ENCODE data around the gene FANCE.

Gene FANCE

DNA sequence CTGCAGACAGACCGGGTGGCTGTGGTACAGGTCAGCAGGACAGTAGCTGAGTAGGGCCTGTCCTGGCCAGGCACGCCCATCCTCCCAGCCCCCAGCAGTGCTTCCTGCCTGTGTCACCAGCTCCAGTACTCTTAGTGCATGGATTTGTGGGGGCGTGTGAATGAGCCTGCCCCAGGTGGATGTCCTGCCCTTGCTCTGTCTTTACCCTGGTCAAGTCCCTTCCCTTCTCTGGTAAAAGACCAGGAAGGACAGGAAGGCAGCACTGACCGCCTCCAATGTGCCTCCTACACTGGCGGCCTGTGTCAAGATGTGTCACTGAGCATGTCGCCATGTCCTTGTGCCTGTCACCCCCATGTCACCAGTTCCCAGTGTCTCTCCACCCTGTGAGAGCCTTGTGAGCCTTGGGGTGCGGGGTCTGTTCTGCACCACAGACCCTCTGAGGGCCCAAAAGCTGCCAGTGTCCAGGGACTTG, 32.8 kb downstream of the FANCE start:
- DNase-seq (ENCODE audit: low read depth, low spot score): no peak

- DNase-seq (ENCODE audit: low read depth, low spot score): no peak
These were observed 33.3 kb downstream of the FANCE start for GRCh38 chr6:35485402-35485877.

DNA sequence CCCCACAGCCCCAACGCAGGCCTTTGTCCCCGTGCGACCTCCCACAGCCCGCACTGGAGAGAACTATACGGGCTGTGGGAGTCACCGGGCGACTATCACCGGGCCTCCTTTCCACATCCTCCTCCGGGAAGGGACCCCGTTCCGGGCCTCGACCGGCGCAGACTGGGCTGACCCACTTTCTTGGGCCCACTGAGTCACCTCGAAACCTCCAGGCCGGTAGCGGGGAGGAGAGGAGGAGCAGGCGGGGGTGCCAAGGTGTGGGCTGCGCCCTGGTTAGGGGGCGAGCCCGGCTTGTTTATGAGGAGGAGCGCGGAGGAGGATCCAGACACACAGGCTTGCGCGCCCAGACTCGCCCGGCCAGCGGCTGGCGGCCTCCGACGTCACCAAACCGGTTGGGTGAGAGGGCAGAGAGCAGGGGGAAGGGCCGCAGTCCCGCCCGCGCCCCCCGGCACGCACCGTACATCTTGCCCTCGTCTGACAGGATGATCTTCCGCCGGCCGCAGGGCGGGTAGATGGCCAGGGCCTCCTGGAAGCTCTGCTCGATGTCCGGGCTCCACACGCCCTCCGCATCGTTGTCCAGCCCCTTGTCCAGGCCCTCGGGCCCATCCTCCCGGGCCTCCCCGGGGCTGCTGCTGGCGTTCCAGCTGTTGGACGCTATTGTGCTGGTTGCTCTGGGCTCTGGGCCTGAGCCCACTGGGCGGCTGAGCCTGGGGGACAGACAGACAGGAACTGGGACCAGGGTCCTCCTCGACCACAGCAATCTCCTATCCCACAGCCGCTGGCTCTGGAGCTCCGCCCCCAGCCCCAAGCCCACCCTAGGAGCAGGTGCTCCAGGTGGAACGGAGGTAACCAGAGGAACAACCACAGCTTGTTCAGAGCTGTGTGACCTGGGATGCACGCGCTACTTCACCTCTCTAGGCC, 34.1 kb downstream of the FANCE start:
- no peak for DNase-seq (ENCODE audit: low read depth, low spot score)

DNA sequence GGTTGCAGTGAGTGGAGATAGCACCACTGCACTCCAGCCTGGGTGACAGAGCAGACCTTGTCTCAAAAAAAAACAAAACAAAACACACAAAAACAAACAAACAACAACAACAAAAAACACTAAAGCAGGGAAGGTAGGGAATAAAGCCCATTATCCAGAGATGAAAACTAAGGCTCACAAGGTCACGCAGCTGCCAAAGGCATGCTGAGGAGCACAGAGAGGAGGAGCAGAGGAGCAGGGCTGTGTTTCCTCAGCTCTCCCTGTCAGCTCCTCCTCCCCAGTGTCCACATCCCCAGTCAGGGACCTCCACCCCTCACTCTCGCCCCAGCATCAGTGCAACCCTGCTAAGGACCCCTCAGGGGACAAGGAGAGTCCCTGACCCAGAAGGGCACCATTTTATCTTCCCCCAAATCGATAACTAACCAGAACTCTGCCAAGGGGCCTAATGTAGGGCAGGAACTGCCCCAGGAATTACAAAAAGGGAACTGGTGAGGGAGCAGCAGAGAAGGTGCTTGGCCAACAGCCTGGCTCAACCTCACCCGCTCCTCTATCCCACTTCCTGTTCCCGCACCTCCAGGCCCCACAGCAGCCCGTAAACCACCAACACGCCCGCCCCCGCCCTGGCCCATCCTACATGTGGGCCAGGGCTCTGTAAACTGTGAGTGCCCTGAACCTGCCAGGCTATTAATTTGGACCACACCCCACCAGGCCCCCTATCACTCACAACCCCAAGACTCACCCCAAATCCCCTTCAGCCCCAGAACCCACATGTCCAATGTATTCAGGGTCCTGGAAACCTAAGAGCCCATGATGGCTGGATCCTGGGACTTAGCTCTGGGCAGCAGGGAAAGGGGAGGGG, 35.7 kb downstream of the FANCE start:
- DNase-seq (ENCODE audit: low read depth, low spot score): no peak

DNA sequence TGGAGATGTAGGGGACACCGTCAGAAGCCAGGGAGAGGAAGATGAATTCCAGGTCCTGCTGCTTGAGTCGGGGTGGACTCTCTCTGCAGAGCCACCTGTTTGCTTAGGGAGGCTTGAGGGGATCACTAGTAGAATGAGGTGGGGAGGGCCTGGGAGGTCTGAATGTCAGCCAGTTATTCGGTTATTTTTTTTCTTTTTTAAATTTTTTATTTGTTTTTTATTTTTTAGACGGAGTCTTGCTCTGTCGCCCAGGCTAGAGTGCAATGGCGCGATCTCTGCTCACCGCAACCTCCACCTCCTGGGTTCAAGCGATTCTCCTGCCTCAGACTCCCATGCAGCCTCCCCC, 36.4 kb downstream of the FANCE start:
- DNase-seq (ENCODE audit: low read depth, low spot score): no peak

DNA sequence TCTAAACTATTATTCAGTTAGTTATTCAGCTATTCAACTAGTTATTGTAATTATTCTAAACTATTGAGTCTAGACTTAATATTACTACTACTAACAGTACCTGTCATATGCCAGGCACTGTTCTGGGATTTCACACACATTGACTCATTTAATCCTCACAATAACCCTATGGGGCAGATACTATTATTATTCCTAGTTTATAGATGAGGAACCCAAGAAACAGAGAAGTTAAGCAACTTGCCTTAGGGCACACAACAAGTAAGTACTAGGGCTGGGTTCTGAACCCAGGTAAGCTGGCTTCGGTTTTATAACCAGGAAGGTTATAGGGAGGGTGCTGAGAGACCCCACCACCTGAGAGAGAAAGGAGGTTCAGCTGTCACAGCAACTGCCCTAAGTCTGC, 36.9 kb downstream of the FANCE start:
- no peak for DNase-seq (ENCODE audit: low read depth, low spot score)

DNA sequence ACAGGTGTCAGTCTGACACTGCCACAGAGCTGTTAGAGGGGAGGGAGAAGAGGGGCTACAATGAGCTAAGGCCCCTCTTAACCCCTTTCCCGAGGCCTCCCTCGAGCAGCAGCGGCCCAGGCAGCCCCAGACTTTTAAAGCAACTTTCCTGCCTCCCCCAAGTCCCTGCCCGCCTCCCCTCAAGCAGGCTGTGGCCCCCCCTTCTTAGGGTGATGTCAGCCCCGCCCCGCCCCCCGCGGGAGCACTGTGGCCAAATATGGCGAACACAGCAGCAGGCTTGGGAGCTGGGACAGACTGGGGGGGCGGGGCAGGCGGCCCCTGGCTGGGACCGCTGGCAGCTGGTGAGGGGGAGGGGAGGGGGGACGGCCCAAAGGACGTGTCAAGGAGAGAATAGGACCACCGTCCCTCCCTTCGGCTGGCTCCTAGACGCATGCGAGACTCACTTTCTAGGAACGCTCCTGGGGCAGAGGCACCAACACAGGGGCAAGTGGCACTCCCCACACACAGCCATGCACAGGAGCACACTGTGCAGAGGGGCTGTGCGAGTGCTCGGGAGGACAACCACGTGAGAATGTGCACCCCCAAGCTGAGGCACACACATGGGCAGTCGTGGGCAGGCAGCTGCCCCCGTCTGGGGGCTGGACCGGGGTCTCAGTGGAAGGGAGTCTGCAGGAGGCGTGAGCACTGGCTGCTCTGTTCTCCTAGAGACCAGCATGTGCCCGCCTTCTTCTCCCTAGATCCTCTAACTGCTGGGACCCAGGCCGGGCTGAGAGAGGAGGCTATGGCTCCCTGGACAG, 38.1 kb downstream of the FANCE start:
- no peak for DNase-seq (ENCODE audit: low read depth, low spot score)

GRCh38 chr6:35490821-35491557, 38.9 kb downstream of the FANCE start:
- no peak for DNase-seq (ENCODE audit: low read depth, low spot score)

- DNase-seq (ENCODE audit: low read depth, low spot score): no peak
These were observed 39.6 kb downstream of the FANCE start for GRCh38 chr6:35491558-35492257.

DNA sequence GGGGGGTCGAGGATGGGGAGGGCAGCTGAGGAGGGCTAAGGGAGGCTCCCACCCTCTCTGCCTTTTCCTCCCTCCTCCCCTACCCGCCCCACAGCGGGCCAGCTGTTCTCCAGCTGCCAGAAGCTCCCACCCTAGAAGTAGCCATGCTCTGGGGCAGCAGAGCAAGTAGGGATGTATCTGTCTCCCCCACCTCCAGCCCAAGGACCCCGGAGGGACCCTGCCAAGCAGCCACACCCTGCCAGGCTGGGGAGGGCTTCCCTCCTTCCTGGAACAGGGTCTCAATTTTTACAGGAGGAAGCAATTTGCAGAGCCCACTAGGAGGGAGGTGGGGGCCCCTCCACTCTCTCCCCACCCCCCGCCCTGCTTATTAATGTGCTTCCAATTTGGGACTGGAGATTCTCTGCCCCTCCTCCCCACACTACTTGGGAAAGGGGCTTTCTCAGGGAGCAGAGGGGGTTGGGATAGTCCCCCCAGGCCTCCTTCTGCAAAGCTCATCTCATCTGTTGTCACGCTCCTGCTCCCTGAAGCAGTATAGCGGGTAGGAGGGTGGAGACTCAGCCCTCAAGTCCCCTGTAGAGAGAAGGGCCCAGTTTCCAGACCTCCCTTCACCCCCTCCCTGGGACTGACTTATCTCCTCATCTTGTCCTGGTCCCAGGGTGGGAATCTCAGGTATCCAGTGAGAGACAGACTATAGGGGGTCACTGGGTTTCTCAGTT, 40.3 kb downstream of the FANCE start:
- no peak for DNase-seq (ENCODE audit: low read depth, low spot score)

- DNase-seq (ENCODE audit: low read depth, low spot score): no peak
These were observed 40.8 kb downstream of the FANCE start for GRCh38 chr6:35492974-35493284.

DNA sequence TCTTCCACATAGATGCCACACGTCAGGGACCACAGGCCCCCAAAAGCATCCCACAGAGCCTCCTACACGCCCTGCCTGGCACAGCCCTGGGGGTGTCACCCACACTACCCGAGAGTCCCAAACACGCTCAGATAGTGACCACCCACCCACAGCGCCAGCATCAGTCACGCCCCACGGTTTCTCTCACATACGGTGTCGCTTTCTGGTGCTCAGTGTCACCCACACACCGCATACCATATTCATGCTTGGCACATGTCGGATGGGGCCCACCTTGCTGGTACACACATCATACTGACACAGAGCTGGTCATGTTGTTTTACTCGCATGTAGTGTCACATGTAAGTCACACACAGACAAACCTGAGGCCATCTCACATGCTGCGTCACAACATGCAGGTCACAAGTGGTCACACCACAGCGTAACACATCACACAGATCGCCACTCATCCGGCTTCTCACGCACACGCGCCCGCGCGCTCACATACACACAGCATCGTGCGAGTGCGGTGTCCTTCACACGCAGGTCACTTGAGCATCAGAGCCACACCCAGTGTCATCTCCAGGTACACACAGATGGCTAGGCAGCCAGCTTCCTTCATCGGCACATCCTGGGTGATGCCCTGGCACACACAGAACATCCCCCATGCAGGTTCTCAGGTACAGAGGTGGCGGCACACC, 41.3 kb downstream of the FANCE start:
- DNase-seq (ENCODE audit: low read depth, low spot score): no peak

GRCh38 chr6:35494161-35494563, 42.0 kb downstream of the FANCE start:
- DNase-seq (ENCODE audit: low read depth, low spot score): no peak

GRCh38 chr6:35495258-35496035, 43.3 kb downstream of the FANCE start:
- no peak for DNase-seq (ENCODE audit: low read depth, low spot score)

DNA sequence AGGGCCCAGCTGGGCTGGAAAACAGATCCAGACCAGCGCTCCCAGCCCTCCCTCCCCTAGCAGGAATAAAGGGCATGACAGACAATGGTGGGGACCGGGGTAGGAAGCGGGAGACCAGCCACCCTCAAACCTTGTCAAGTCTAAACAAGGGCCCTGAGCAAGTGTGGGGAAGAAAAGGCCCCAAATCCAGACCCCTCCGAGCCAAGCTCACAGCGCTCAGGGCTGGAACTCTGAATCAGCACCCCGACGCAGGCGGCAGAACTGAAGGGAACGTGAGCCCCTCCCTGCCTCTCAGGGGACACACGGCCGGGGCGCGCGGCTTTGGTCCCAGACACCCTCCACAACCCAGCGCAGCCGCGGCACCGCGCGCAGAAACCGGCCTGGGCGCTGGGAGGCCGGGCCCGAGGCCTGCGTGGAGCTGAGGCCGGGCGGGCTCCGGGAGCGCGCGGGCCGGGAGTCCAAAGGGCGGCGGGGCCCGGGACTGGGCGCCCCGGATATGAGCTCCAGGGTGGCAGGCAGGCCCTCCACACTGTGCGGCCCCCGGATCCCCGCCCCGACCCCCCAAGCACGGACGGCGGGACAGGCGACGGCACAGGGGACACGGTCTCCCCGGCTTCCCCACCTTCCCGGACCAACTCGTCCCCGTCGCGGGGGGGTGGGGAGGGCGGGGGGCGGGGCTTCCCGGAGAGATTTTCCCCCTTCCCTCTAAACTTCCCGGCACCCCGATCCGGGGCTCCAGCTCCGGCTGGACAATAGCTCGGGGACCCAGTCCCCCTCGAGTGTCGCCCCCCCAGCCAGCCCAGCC, 44.1 kb downstream of the FANCE start:
- no peak for DNase-seq (ENCODE audit: low read depth, low spot score)

GRCh38 chr6:35496841-35497570, 44.9 kb downstream of the FANCE start, which contains the start of gene TEAD3:
TEAD3 (minus strand) TSS chr6:35497079.
- no peak for DNase-seq (ENCODE audit: low read depth, low spot score)

Measured in iPS DF 19.7 (cell line).